Activated CD4-positive, alpha-beta memory T cell treated with anti-CD3 and anti-CD28 coated beads for 36 hours (primary cell): ENCODE measurements around the gene MAVS. TPM values are rescaled to one million over a fixed set of nuclear protein-coding genes. Genes with fewer than 3 reads are reported as not detected.
"Not testable (repeated sequence)": the region's sequence is repeated elsewhere in the genome, so short reads cannot be mapped to it uniquely, and the experiment has no call there.

Experiments used
- CTCF ChIA-PET: fragments of 350-600 bp; sonication (Branson Sonifier 250); formaldehyde crosslinking; loops from one replicate; lab custom pipeline; 2021; ENCODE audit warnings: antibody characterized with exemption, inconsistent platforms; lab: Charles Lee
- POLR2A ChIA-PET: fragments of 350-600 bp; sonication (Branson Sonifier 250); formaldehyde crosslinking; loops from one replicate; lab custom pipeline; 2021; ENCODE audit warnings: antibody characterized with exemption; lab: Charles Lee
- DNase-seq: peaks from one replicate; pipeline ENCODE4 v3.0.0-alpha.2; 2020
- H3K27ac Mint-ChIP-seq: one replicate; pipeline ENCODE4 v1.8.0; 2021; ENCODE audit warnings: mixed read lengths
- H3K27me3 Mint-ChIP-seq: one replicate; pipeline ENCODE4 v1.8.0; 2021; ENCODE audit warnings: mixed read lengths
- H3K36me3 Mint-ChIP-seq: one replicate; pipeline ENCODE4 v1.8.0; 2021; ENCODE audit warnings: mixed read lengths
- H3K4me1 Mint-ChIP-seq: one replicate; pipeline ENCODE4 v1.8.0; 2021; ENCODE audit warnings: low read depth, mixed read lengths
- H3K4me3 Mint-ChIP-seq: one replicate; pipeline ENCODE4 v1.8.0; 2021; ENCODE audit warnings: mild to moderate bottlenecking, mixed read lengths
- H3K9me3 Mint-ChIP-seq: one replicate; pipeline ENCODE4 v1.8.0; 2021; ENCODE audit warnings: mixed read lengths
- intact Hi-C: fragments of 100-400 bp; cut with micrococcal nuclease; formaldehyde crosslinking; loops from one replicate; pipeline ENCODE4 v1.15.1; 2023
- total RNA-seq, 2 experiments: library from RNA; stranded (reverse); gene quantifications; one replicate each; pipeline ENCODE4 v1.2.3, GENCODE V29; 2021

The MAVS gene
- total RNA-seq, 2 experiments from 2014 or later, result 22.2 to 24.2 TPM

GRCh38 chr20:3901706-3902440 lies 55.2 kb downstream of the MAVS start:
- H3K27ac Mint-ChIP-seq, result peak overlapping the region; percentile 71
- ChIA-PET CTCF (interaction anchor here (0.6 to 1.8 kb wide), 2 partner anchors 10 to 154 kb away, joined by 4 to 5 read pairs; no protein-coding TSS in a partner anchor), POLR2A (interaction anchor here (1.1 kb wide), 1 partner anchor 11 kb away, joined by 3 read pairs; no protein-coding TSS in a partner anchor)
- H3K4me1 Mint-ChIP-seq, result peaks cover 74% of the 10 kb centered on the region
- no peak for DNase-seq
- H3K9me3 Mint-ChIP-seq, result no peaks in the 10 kb centered on the region
- no peaks in the 10 kb centered on the region for H3K27me3 Mint-ChIP-seq
- H3K36me3 Mint-ChIP-seq, result peaks cover 8% of the 10 kb centered on the region
- H3K4me3 Mint-ChIP-seq, result no peak overlapping the region
- intact Hi-C loops, result no loop called here

GRCh38 chr20:3902446-3902845 lies 55.8 kb downstream of the MAVS start:
- peaks cover 5% of the 10 kb centered on the region for H3K36me3 Mint-ChIP-seq
- no peak overlapping the region for H3K4me3 Mint-ChIP-seq
- no peaks in the 10 kb centered on the region for H3K9me3 Mint-ChIP-seq
- peaks cover 70% of the 10 kb centered on the region for H3K4me1 Mint-ChIP-seq
- H3K27me3 Mint-ChIP-seq, result no peaks in the 10 kb centered on the region
- intact Hi-C loops, result no loop called here
- ChIA-PET POLR2A (no interaction called here), CTCF (interaction anchor here (0.6 to 1.8 kb wide), 2 partner anchors 11 to 154 kb away, joined by 4 to 5 read pairs; no protein-coding TSS in a partner anchor)
- no peak overlapping the region for H3K27ac Mint-ChIP-seq
- peak; percentile 5 for DNase-seq

- Mint-ChIP-seq H3K27ac (no peak overlapping the region), H3K9me3 (no peaks in the 10 kb centered on the region), H3K4me1 (peaks cover 77% of the 10 kb centered on the region), H3K4me3 (no peak overlapping the region), H3K36me3 (peaks cover 22% of the 10 kb centered on the region), H3K27me3 (no peaks in the 10 kb centered on the region)
- ChIA-PET POLR2A (no interaction called here), CTCF (no interaction called here)
- DNase-seq, result no peak
- intact Hi-C loops, result no loop called here
Measured at GRCh38 chr20:3904224-3904623, 57.6 kb downstream of the MAVS start.

GRCh38 chr20:3904857-3905256 lies 58.2 kb downstream of the MAVS start:
- DNase-seq, result no peak
- H3K4me1 Mint-ChIP-seq, result peaks cover 74% of the 10 kb centered on the region
- no peak overlapping the region for H3K4me3 Mint-ChIP-seq
- no peaks in the 10 kb centered on the region for H3K9me3 Mint-ChIP-seq
- intact Hi-C loops, result loop anchor here (5.0 kb wide), 3 partner anchors 108 to 177 kb away; partner anchors contain the start of genes CDC25B and RNF24
- peaks cover 25% of the 10 kb centered on the region for H3K36me3 Mint-ChIP-seq
- no peaks in the 10 kb centered on the region for H3K27me3 Mint-ChIP-seq
- ChIA-PET POLR2A (no interaction called here), CTCF (no interaction called here)
- peak overlapping the region; percentile 60 for H3K27ac Mint-ChIP-seq

- CTCF ChIA-PET, result interaction anchor here (0.5 to 2.4 kb wide), 3 partner anchors 10 to 83 kb away, joined by 3 to 8 read pairs (median 3); no protein-coding TSS in a partner anchor
- Mint-ChIP-seq H3K27ac (peak overlapping the region; percentile 95), H3K4me3 (peak overlapping the region; percentile 66), H3K4me1 (peaks cover 62% of the 10 kb centered on the region), H3K36me3 (peaks cover 42% of the 10 kb centered on the region)
- peak; percentile 81 for DNase-seq
- not testable (repeated sequence) for H3K9me3 Mint-ChIP-seq, H3K27me3 Mint-ChIP-seq
- intact Hi-C loops, result loop anchor here (1.0 to 5.0 kb wide), 7 partner anchors 18 to 175 kb away; partner anchors contain the start of genes AP5S1, CDC25B, PANK2 and RNF24
- POLR2A ChIA-PET, result interaction anchor here (0.6 to 1.1 kb wide), 4 partner anchors 10 to 86 kb away, joined by 3 to 4 read pairs (median 3); no protein-coding TSS in a partner anchor
Measured at GRCh38 chr20:3906744-3907721, 60.4 kb downstream of the MAVS start.

- peak overlapping the region; percentile 60 for H3K27ac Mint-ChIP-seq
- H3K4me1 Mint-ChIP-seq, result peaks cover 54% of the 10 kb centered on the region
- no peaks in the 10 kb centered on the region for H3K27me3 Mint-ChIP-seq
- POLR2A ChIA-PET, result no interaction called here
- intact Hi-C loops, result loop anchor here (5.0 kb wide), 3 partner anchors 109 to 174 kb away; partner anchors contain the start of genes CDC25B and RNF24
- peaks cover 51% of the 10 kb centered on the region for H3K36me3 Mint-ChIP-seq
- no peak overlapping the region for H3K4me3 Mint-ChIP-seq
- DNase-seq, result no peak
- CTCF ChIA-PET, result interaction anchor here (2.4 kb wide), 1 partner anchor 11 kb away, joined by 8 read pairs; no protein-coding TSS in a partner anchor
- H3K9me3 Mint-ChIP-seq, result no peaks in the 10 kb centered on the region
Measured at GRCh38 chr20:3908667-3909066, 62.0 kb downstream of the MAVS start.

GRCh38 chr20:3909952-3910366 lies 63.3 kb downstream of the MAVS start:
- Mint-ChIP-seq H3K27me3 (no peaks in the 10 kb centered on the region), H3K9me3 (no peaks in the 10 kb centered on the region), H3K4me1 (peaks cover 51% of the 10 kb centered on the region), H3K36me3 (peaks cover 58% of the 10 kb centered on the region), H3K4me3 (no peak overlapping the region), H3K27ac (peak overlapping the region; percentile 65)
- CTCF ChIA-PET, result no interaction called here
- intact Hi-C loops, result loop anchor here (5.0 kb wide), 3 partner anchors 107 to 172 kb away; partner anchors contain the start of genes CDC25B and RNF24
- POLR2A ChIA-PET, result no interaction called here
- no peak for DNase-seq

GRCh38 chr20:3910853-3911252 lies 64.2 kb downstream of the MAVS start:
- Mint-ChIP-seq H3K4me3 (no peak overlapping the region), H3K36me3 (peaks cover 63% of the 10 kb centered on the region), H3K9me3 (no peaks in the 10 kb centered on the region), H3K4me1 (peaks cover 53% of the 10 kb centered on the region), H3K27me3 (no peaks in the 10 kb centered on the region), H3K27ac (no peak overlapping the region)
- DNase-seq, result no peak
- POLR2A ChIA-PET, result interaction anchor here (0.7 kb wide), 1 partner anchor 63 kb away, joined by 3 read pairs; no protein-coding TSS in a partner anchor
- intact Hi-C loops, result no loop called here
- CTCF ChIA-PET, result no interaction called here

GRCh38 chr20:3911956-3912355 lies 65.3 kb downstream of the MAVS start:
- intact Hi-C loops, result no loop called here
- ChIA-PET CTCF (no interaction called here), POLR2A (no interaction called here)
- H3K27ac Mint-ChIP-seq, result peak overlapping the region; percentile 9
- peak; percentile 8 for DNase-seq
- peaks cover 69% of the 10 kb centered on the region for H3K36me3 Mint-ChIP-seq
- H3K27me3 Mint-ChIP-seq, result no peaks in the 10 kb centered on the region
- no peaks in the 10 kb centered on the region for H3K9me3 Mint-ChIP-seq
- peaks cover 52% of the 10 kb centered on the region for H3K4me1 Mint-ChIP-seq
- H3K4me3 Mint-ChIP-seq, result no peak overlapping the region

GRCh38 chr20:3914446-3914845 lies 67.8 kb downstream of the MAVS start:
- Mint-ChIP-seq H3K4me3 (no peak overlapping the region), H3K9me3 (no peaks in the 10 kb centered on the region), H3K27ac (peak overlapping the region; percentile 57), H3K4me1 (peaks cover 45% of the 10 kb centered on the region), H3K36me3 (peaks cover 65% of the 10 kb centered on the region), H3K27me3 (no peaks in the 10 kb centered on the region)
- ChIA-PET POLR2A (no interaction called here), CTCF (no interaction called here)
- intact Hi-C loops, result no loop called here
- no peak for DNase-seq

GRCh38 chr20:3915691-3916090 lies 69.1 kb downstream of the MAVS start:
- POLR2A ChIA-PET, result interaction anchor here (0.6 kb wide), 1 partner anchor 15 kb away, joined by 3 read pairs; no protein-coding TSS in a partner anchor
- H3K27ac Mint-ChIP-seq, result peak overlapping the region; percentile 72

More at GRCh38 chr20:3915691-3916090, 69.1 kb downstream of the MAVS start:
- CTCF ChIA-PET, result interaction anchor here (0.5 to 0.7 kb wide), 2 partner anchors 111 to 1202 kb away, joined by 3 read pairs; no protein-coding TSS in a partner anchor
- Mint-ChIP-seq H3K4me1 (peaks cover 41% of the 10 kb centered on the region), H3K9me3 (no peaks in the 10 kb centered on the region), H3K4me3 (peak overlapping the region; percentile 3), H3K36me3 (peaks cover 57% of the 10 kb centered on the region), H3K27me3 (no peaks in the 10 kb centered on the region)
- intact Hi-C loops, result no loop called here
- no peak for DNase-seq
